Stomach (tissue), 9 donors: ENCODE results near the gene GLRA3. TPM values are rescaled to one million over a fixed set of nuclear protein-coding genes. Genes with fewer than 3 reads are reported as not detected.

Experiments used
- DNase-seq, 2 donors: peaks; one replicate each; pipeline versions ENCODE4 v3.0.0 to v3.0.0-alpha.2; 2013 to 2019
- H3K27ac ChIP-seq, 5 donors: fragments of 200-600 bp in 4 of 5; sonication (generic) in 4 of 5; one replicate each; pipeline ENCODE4 v1.5.1; 2013 to 2019; ENCODE audit warnings: mild to moderate bottlenecking in 1 of 5, moderate library complexity in 1 of 5
- H3K27me3 ChIP-seq, 3 donors: fragments of 200-600 bp; sonication (generic); one replicate each; pipeline ENCODE4 v1.5.1; 2017 to 2019; ENCODE audit warnings: mixed run types in 1 of 3
- H3K36me3 ChIP-seq, 4 donors: fragments of 200-600 bp; sonication (generic); 1 replicate in 3 of 4; 2 replicates in 1 of 4; pipeline ENCODE4 v1.5.1; 2016 to 2019
- H3K4me1 ChIP-seq, 4 donors: fragments of 200-600 bp; sonication (generic); one replicate each; pipeline ENCODE4 v1.5.1; 2016 to 2019
- H3K4me3 ChIP-seq, 4 donors: fragments of 200-600 bp; sonication (generic) in 3 of 4; one replicate each; pipeline ENCODE4 v1.5.1; 2016 to 2019; ENCODE audit warnings: mild to moderate bottlenecking in 1 of 4
- H3K9me3 ChIP-seq, 4 donors: fragments of 200-600 bp; sonication (generic); one replicate each; pipeline ENCODE4 v1.5.1; 2016 to 2019
- CTCF ChIP-seq, 7 experiments: fragments of 450-650 bp in 4 of 7; fragments of 200-600 bp in 3 of 7; sonication (generic) in 3 of 7; IDR thresholded peaks; one replicate each; pipeline ENCODE4 v1.5.1; 2016 to 2019; ENCODE audit warnings: antibody characterized with exemption in 7 of 7, control low read depth in 2 of 7, mild to moderate bottlenecking in 1 of 7
- EP300 ChIP-seq: sonication (generic); formaldehyde crosslinking; IDR thresholded peaks from one replicate; pipeline ENCODE4 v1.6.1; 2017; ENCODE audit warnings: antibody characterized with exemption
- POLR2A ChIP-seq, 4 donors: fragments of 450-650 bp; IDR thresholded peaks; one replicate each; pipeline ENCODE4 v1.6.1; 2016; ENCODE audit warnings: antibody characterized with exemption in 4 of 4, control low read depth in 2 of 4, mild to moderate bottlenecking in 1 of 4, moderate library complexity in 1 of 4
- POLR2AphosphoS5 ChIP-seq, 3 donors: sonication (generic); formaldehyde crosslinking; IDR thresholded peaks; one replicate each; pipeline ENCODE4 v1.6.1; 2016; ENCODE audit warnings: antibody characterized with exemption in 3 of 3
- WGBS, 5 donors: extraction: QIAGEN DNeasy Blood & Tissue Kit in 3 of 5; methylation state at CpG; one replicate each; pipeline versions ENCODE4 v1.1.5 to v1.1.7; 2013 to 2018; 5-methylcytosine and 5-hydroxymethylcytosine counted together
- intact Hi-C: fragments of 100-400 bp; cut with DNase I; formaldehyde crosslinking; loops from one replicate; pipeline ENCODE4 v1.15.1; 2023; ENCODE audit warnings: low total_unique reads
- polyA plus RNA-seq, 3 donors: library from polyadenylated mRNA; stranded (reverse); fragments of 200-250 nt; gene quantifications; one replicate each; pipeline ENCODE4 v1.2.3, GENCODE V29; 2013
- total RNA-seq, 5 donors: library from RNA; depleted of rRNA; stranded (reverse); fragments of >200 nt; gene quantifications; one replicate each; pipeline versions ENCODE4 v1.1.0 to v1.2.3, GENCODE V29; 2014 to 2016
- donor health status: healthy with polysubstance abuse.
- donor health status: Bipolar disorder and iron deficiency.
- donor health status: healthy.

GLRA3 gene
- total and polyA plus RNA-seq, 8 donors, result 0.06 to 0.18 TPM; not detected in 6

GRCh38 chr4:174690665-174691064 is 138.4 kb downstream of the GLRA3 start:
- no peaks in the 10 kb centered on the region for H3K36me3 ChIP-seq
- DNase-seq, result no peak
- no peak overlapping the region for H3K27ac ChIP-seq
- H3K9me3 ChIP-seq, result peaks cover 0 to 21% (median 15%) of the 10 kb centered on the region in 4 donors
- TF ChIP-seq CTCF (IDR thresholded peaks at IDR 0.05), result no peak
- TF ChIP-seq POLR2A (IDR thresholded peaks at IDR 0.05), result no peak
- TF ChIP-seq EP300, result no peak
- no peak for TF ChIP-seq POLR2AphosphoS5 (IDR thresholded peaks at IDR 0.05)
- H3K4me1 ChIP-seq, result no peaks in the 10 kb centered on the region
- intact Hi-C loops, result no loop called here
- no peaks in the 10 kb centered on the region for H3K27me3 ChIP-seq
- no peak overlapping the region for H3K4me3 ChIP-seq
- WGBS, 5 donors, result 82 to 90% (median 84%) methylated on average over 1 of the region's 1 CpG

GRCh38 chr4:174689618-174690017 is 139.4 kb downstream of the GLRA3 start:
- no peaks in the 10 kb centered on the region for H3K4me1 ChIP-seq
- no peaks in the 10 kb centered on the region for H3K27me3 ChIP-seq
- TF ChIP-seq POLR2A (IDR thresholded peaks at IDR 0.05) (no peak), CTCF (IDR thresholded peaks at IDR 0.05) (no peak), POLR2AphosphoS5 (IDR thresholded peaks at IDR 0.05) (no peak), EP300 (no peak)
- intact Hi-C loops, result no loop called here
- peaks cover 0 to 21% (median 15%) of the 10 kb centered on the region in 4 donors for H3K9me3 ChIP-seq
- no peak for DNase-seq
- no peak overlapping the region for H3K27ac ChIP-seq
- WGBS, 5 donors, result 65 to 90% (median 77%) methylated on average over 4 of the region's 4 CpGs
- H3K36me3 ChIP-seq, result no peaks in the 10 kb centered on the region
- no peak overlapping the region for H3K4me3 ChIP-seq

- H3K4me1 ChIP-seq, result no peaks in the 10 kb centered on the region
- H3K36me3 ChIP-seq, result no peaks in the 10 kb centered on the region
- DNase-seq, result no peak
- peaks cover 0 to 21% (median 15%) of the 10 kb centered on the region in 4 donors for H3K9me3 ChIP-seq
- no peak overlapping the region for H3K4me3 ChIP-seq
- intact Hi-C loops, result no loop called here
- no peak for TF ChIP-seq POLR2AphosphoS5 (IDR thresholded peaks at IDR 0.05)
- TF ChIP-seq POLR2A (IDR thresholded peaks at IDR 0.05), result no peak
- no peak for TF ChIP-seq CTCF (IDR thresholded peaks at IDR 0.05)
- TF ChIP-seq EP300, result no peak
- no peaks in the 10 kb centered on the region for H3K27me3 ChIP-seq
- no peak overlapping the region for H3K27ac ChIP-seq
Measured at GRCh38 chr4:174686826-174687225, 142.2 kb downstream of the GLRA3 start.

- Histone ChIP-seq H3K27ac (no peak overlapping the region), H3K27me3 (no peaks in the 10 kb centered on the region), H3K36me3 (no peaks in the 10 kb centered on the region), H3K4me3 (no peak overlapping the region), H3K9me3 (no peaks in the 10 kb centered on the region), H3K4me1 (no peaks in the 10 kb centered on the region)
- 57 to 64% (median 62%) methylated on average over 4 of the region's 4 CpGs for WGBS, 5 donors
- TF ChIP-seq POLR2A (IDR thresholded peaks at IDR 0.05), result no peak
- no peak for TF ChIP-seq EP300
- no peak for TF ChIP-seq POLR2AphosphoS5 (IDR thresholded peaks at IDR 0.05)
- TF ChIP-seq CTCF (IDR thresholded peaks at IDR 0.05), result no peak
- intact Hi-C loops, result no loop called here
- DNase-seq, result no peak
Measured at GRCh38 chr4:174681723-174682300, 147.2 kb downstream of the GLRA3 start.
